HAP-1 (cell line): Measurements from ENCODE around the gene GALNT7.
A peak's percentile ranks its signal among the peaks of the same experiment; 100 is the strongest.

Experiments
- DNase-seq, 2 experiments: peaks; one replicate each; pipeline ENCODE4 v3.0.0-alpha.2; 2016 to 2020; ENCODE audit warnings: low spot score in 2 of 2
- H3K27me3 ChIP-seq: fragments of 250-450 bp; sonication (Bioruptor Pico); 2 replicates; pipeline ENCODE4 v1.5.1; 2020; ENCODE audit warnings: low read depth, mild to moderate bottlenecking, moderate library complexity
- H3K36me3 ChIP-seq: fragments of 250-450 bp; sonication (Bioruptor Pico); replicated peaks from 2 replicates; pipeline ENCODE4 v1.5.1; 2020; ENCODE audit warnings: mild to moderate bottlenecking
- H3K4me1 ChIP-seq: fragments of 250-450 bp; sonication (Bioruptor Pico); 2 replicates; pipeline ENCODE4 v1.5.1; 2020; ENCODE audit warnings: mild to moderate bottlenecking
- H3K4me3 ChIP-seq: fragments of 250-450 bp; sonication (Bioruptor Pico); 2 replicates; pipeline ENCODE4 v1.5.1; 2020; ENCODE audit warnings: mild to moderate bottlenecking, moderate library complexity
- H3K9me3 ChIP-seq: fragments of 250-450 bp; sonication (Bioruptor Pico); 2 replicates; pipeline ENCODE4 v1.5.1; 2020; ENCODE audit warnings: mild to moderate bottlenecking, moderate library complexity
- in situ Hi-C: fragments of 300-500 bp; cut with MboI; formaldehyde crosslinking; loops from 3 replicates; pipeline ENCODE4 v1.14.3; 2020; ENCODE audit warnings: low sequenced_read_pairs, inconsistent platforms, mixed read lengths

Gene GALNT7

DNA sequence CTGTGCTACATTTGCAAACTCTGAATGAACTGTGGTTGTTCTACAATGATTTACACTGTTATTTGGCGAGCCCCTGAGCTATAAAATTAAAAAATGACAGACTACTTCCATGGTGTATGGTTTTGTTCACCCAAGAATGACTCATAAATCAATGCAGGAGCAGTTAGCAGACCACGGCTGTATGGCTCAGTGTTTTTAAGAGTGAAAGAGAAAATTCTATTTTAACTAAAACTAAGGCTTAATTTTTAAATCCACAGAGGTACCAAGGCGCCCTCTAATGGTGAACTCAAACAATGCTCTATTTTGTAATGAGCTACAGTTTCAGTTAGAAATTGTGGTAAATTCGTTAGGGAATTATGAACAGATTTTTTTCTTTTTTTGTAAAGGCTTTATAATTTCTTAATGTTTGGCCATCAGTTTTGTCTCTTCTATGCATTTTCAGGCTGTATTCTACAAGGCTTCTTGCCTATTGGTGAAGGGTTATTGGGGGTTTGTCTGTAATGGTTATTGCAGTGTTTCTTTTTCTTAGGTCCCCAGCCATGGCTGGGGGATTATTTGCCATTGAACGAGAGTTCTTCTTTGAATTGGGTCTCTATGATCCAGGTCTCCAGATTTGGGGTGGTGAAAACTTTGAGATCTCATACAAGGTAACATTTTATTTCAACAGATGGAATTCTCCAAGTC is 133.0 kb downstream of the GALNT7 start:
- no peaks in the 10 kb centered on the region for H3K4me1 ChIP-seq
- H3K9me3 ChIP-seq = no peaks in the 10 kb centered on the region; the same call in 1 of the 2 replicates
- H3K4me3 ChIP-seq = no peak overlapping the region
- in situ Hi-C loops = no loop called here
- H3K36me3 ChIP-seq = peaks cover 7% of the 10 kb centered on the region
- no peaks in the 10 kb centered on the region for H3K27me3 ChIP-seq
- DNase-seq = peak in 1 of 2 experiments; percentile 22

DNA sequence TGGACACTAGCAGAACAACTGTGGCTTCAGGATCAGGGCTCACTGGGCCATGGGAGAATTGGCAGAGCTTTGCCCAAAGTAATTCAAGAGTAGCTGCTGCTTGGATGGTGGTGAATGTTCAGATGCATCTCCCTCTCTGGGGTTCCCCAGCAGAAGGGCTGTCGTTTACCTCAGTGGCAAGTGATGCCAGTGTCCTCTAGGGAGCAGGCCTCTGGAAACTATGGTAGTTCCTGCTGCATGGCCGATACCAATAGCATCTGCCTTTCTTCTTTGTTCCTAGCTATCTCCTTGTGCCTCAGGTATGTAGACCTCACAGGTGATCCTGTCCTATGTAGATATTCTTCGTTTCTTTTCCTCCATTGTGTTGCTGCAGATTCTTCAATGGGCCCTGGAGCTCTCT is 139.2 kb downstream of the GALNT7 start:
- DNase-seq = no peak
- Histone ChIP-seq H3K4me1 (no peaks in the 10 kb centered on the region), H3K9me3 (no peaks in the 10 kb centered on the region; the same call in 1 of the 2 replicates), H3K36me3 (peaks cover 11% of the 10 kb centered on the region), H3K4me3 (no peak overlapping the region), H3K27me3 (no peaks in the 10 kb centered on the region)
- in situ Hi-C loops = no loop called here

- Histone ChIP-seq H3K27me3 (no peaks in the 10 kb centered on the region), H3K4me1 (no peaks in the 10 kb centered on the region), H3K4me3 (no peak overlapping the region), H3K36me3 (peaks cover 5% of the 10 kb centered on the region), H3K9me3 (no peaks in the 10 kb centered on the region)
- in situ Hi-C loops = no loop called here
- DNase-seq = no peak
Measured at GRCh38 chr4:173311368-173311767, 142.8 kb downstream of the GALNT7 start.

DNA sequence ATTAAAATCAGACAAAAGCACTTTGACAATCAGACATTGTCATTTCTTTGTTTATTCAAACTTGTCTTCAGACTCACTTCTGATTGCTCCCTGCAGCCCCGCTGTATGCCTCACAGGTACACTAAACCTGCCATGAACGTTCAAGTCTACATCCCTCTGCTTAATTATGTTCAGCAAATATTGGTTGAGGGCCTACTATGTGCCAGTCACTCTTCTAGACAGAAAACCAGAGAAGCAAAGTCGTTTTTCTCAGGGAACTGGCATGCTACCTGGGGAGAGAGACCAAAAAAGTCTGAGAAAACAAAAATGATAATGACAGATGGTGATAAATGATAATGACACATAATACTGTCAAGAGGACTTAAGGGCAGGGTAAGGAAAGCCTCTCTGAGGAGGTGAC is 146.1 kb downstream of the GALNT7 start:
- Histone ChIP-seq H3K4me3 (no peak overlapping the region), H3K36me3 (peaks cover 4% of the 10 kb centered on the region; the same call in 1 of the 2 replicates), H3K9me3 (no peaks in the 10 kb centered on the region), H3K27me3 (no peaks in the 10 kb centered on the region), H3K4me1 (peaks cover 22% of the 10 kb centered on the region)
- DNase-seq = no peak
- in situ Hi-C loops = loop anchor here (5.0 kb wide), 1 partner anchor 103 kb away; no protein-coding TSS in a partner anchor

GRCh38 chr4:173316060-173316459 is 147.4 kb downstream of the GALNT7 start:
- no peak for DNase-seq
- Histone ChIP-seq H3K4me3 (no peak overlapping the region), H3K9me3 (no peaks in the 10 kb centered on the region), H3K27me3 (no peaks in the 10 kb centered on the region), H3K36me3 (peaks cover 5% of the 10 kb centered on the region; the same call in 1 of the 2 replicates), H3K4me1 (peaks cover 24% of the 10 kb centered on the region)
- in situ Hi-C loops = loop anchor here (5.0 kb wide), 1 partner anchor 101 kb away; no protein-coding TSS in a partner anchor

- Histone ChIP-seq H3K4me1 (peaks cover 24% of the 10 kb centered on the region), H3K27me3 (no peaks in the 10 kb centered on the region), H3K9me3 (no peaks in the 10 kb centered on the region), H3K4me3 (no peak overlapping the region), H3K36me3 (peaks cover 2% of the 10 kb centered on the region; the same call in 1 of the 2 replicates)
- DNase-seq = peak in 1 of 2 experiments; percentile 53
- in situ Hi-C loops = loop anchor here (5.0 kb wide), 1 partner anchor 100 kb away; no protein-coding TSS in a partner anchor
Measured at GRCh38 chr4:173317004-173317403, 148.4 kb downstream of the GALNT7 start.

GRCh38 chr4:173318240-173318639 is 149.6 kb downstream of the GALNT7 start:
- Histone ChIP-seq H3K4me1 (peaks cover 24% of the 10 kb centered on the region), H3K27me3 (no peaks in the 10 kb centered on the region), H3K9me3 (no peaks in the 10 kb centered on the region), H3K4me3 (no peak overlapping the region), H3K36me3 (peaks cover 5% of the 10 kb centered on the region; the same call in 1 of the 2 replicates)
- DNase-seq = peak in 1 of 2 experiments; percentile 89
- in situ Hi-C loops = loop anchor here (5.0 kb wide), 1 partner anchor 99 kb away; no protein-coding TSS in a partner anchor

DNA sequence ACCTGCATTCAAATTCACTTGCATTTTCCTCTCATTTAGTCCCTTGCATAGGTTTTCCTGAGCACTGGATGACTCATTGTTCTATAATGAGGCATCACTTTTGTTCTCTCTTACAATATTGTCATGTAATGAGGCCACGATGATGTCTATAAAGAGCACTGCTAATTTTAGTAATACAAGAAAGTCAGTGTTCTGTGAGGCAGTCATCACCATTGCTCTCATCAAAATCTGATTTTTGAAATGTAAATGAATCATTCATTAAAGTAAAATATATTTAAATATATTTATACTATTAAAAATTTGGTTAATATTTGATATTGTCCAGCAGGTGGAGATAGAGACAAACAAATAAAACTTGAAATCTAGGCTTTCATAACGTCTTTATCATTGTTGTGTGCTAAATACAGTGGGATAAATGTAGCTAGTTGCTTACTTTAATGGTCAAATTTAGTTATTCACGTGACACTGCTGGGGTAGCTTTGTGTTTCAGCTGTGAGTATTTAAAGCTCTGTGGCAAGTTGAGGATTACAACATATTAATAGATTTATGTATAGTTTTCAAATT is 150.1 kb downstream of the GALNT7 start:
- peaks cover 5% of the 10 kb centered on the region; the same call in 1 of the 2 replicates for H3K36me3 ChIP-seq
- peaks cover 24% of the 10 kb centered on the region for H3K4me1 ChIP-seq
- H3K27me3 ChIP-seq = no peaks in the 10 kb centered on the region
- peak in 1 of 2 experiments; percentile 94 for DNase-seq
- H3K9me3 ChIP-seq = no peaks in the 10 kb centered on the region
- in situ Hi-C loops = loop anchor here (5.0 kb wide), 1 partner anchor 99 kb away; no protein-coding TSS in a partner anchor
- H3K4me3 ChIP-seq = no peak overlapping the region

GRCh38 chr4:173319696-173320095 is 151.1 kb downstream of the GALNT7 start:
- Histone ChIP-seq H3K27me3 (no peaks in the 10 kb centered on the region), H3K4me1 (peaks cover 24% of the 10 kb centered on the region), H3K4me3 (no peak overlapping the region), H3K9me3 (no peaks in the 10 kb centered on the region), H3K36me3 (peaks cover 13% of the 10 kb centered on the region; the same call in 1 of the 2 replicates)
- in situ Hi-C loops = loop anchor here (5.0 kb wide), 1 partner anchor 98 kb away; no protein-coding TSS in a partner anchor
- DNase-seq = no peak

DNA sequence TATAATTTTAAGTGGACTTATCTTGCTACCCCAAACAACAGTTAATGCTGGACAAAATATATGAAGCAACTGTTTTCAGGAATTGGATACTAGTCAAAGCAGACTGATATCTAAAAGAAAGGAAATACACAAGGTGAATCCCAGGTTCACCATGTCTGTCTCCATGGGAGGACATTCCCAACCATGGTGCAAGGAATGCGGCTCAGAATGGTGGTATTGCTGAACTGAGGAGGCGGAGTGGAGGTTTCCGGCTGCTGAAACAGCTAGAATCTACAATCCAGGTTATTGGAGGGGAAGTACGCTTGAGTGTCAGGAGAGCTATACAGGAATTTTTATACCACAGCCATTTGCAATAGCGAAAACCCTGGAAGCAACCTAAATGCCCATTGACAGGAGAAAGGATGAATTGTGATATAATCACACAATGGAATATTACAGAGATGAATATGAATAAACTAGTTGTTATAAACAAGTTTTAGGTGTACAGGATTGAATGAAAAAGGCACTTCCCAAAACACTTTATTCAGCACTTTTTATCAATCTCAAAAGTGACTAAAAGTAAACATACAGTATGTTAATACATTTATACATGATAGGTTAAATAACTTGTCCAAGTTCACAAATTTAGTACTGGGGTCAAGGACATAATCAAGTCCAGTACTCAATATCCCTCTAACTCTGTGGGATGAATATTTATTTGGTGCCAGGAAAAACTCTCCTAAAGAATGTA is 156.6 kb downstream of the GALNT7 start:
- Histone ChIP-seq H3K9me3 (no peaks in the 10 kb centered on the region), H3K4me3 (no peak overlapping the region), H3K36me3 (peaks cover 50% of the 10 kb centered on the region), H3K4me1 (peaks cover 3% of the 10 kb centered on the region; the same call in 1 of the 2 replicates), H3K27me3 (no peaks in the 10 kb centered on the region)
- DNase-seq = no peak
- in situ Hi-C loops = no loop called here

GRCh38 chr4:173328236-173328901 is 159.8 kb downstream of the GALNT7 start:
- Histone ChIP-seq H3K4me1 (peaks cover 9% of the 10 kb centered on the region), H3K36me3 (peaks cover 76% of the 10 kb centered on the region), H3K9me3 (no peaks in the 10 kb centered on the region), H3K27me3 (no peaks in the 10 kb centered on the region), H3K4me3 (no peak overlapping the region)
- no peak for DNase-seq
- in situ Hi-C loops = no loop called here

DNA sequence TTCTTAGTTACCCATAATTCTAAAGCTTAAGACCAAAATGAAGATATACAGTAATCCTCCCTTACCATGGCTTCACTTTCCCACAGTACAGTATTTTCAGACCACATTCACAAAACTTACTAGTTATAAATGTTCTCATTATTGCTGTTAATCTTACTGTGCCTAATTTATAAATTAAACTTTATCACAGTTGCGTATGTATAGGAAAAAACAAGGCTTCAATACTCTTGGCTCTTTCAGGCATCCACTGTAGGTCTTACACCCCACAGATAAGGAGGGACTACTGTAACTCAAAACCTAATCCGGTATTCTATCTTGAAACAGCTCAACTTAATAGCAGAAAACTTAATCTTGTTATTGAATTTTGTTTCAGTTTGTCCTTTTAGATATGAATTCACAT is 162.0 kb downstream of the GALNT7 start:
- DNase-seq = no peak
- H3K9me3 ChIP-seq = no peaks in the 10 kb centered on the region
- peaks cover 73% of the 10 kb centered on the region for H3K36me3 ChIP-seq
- no peaks in the 10 kb centered on the region for H3K27me3 ChIP-seq
- peaks cover 9% of the 10 kb centered on the region for H3K4me1 ChIP-seq
- in situ Hi-C loops = loop anchor here (5.0 kb wide), 1 partner anchor 42 kb away; the partner anchor contains the start of gene SAP30
- no peak overlapping the region for H3K4me3 ChIP-seq

DNA sequence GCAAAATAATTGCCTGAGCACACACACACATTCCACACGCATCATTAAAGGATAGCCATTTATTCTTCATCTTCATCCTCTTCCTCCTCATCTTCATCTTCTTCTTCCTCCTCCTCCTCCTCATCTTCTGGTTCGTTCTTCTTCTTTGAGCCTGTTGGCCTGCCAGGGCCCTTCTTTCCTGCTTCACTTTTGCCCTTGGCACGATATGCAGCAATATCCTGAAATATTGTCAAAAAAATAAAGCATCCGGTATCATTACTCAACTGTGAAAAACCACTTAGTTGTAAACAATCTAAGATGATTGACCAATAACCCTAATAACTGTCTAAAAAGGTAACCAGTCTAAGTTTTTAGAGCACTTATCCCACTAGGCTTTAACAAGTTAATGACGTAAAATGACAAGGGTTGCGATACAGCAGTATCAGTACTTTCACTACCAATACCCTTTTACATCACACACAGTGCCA is 163.4 kb downstream of the GALNT7 start:
- in situ Hi-C loops = loop anchor here (5.0 kb wide), 1 partner anchor 40 kb away; the partner anchor contains the start of gene SAP30
- H3K36me3 ChIP-seq = peaks cover 60% of the 10 kb centered on the region
- no peaks in the 10 kb centered on the region for H3K27me3 ChIP-seq
- H3K9me3 ChIP-seq = no peaks in the 10 kb centered on the region
- H3K4me1 ChIP-seq = peaks cover 19% of the 10 kb centered on the region
- peak overlapping the region; percentile 88 for H3K4me3 ChIP-seq
- DNase-seq = peak in 1 of 2 experiments; percentile 19
